K562 (cell line): Measurements from ENCODE around the gene ZBTB8A. TPM values are rescaled to one million over a fixed set of nuclear protein-coding genes. Genes with fewer than 3 reads are reported as not detected.
"Not testable (repeated sequence)": the region's sequence is repeated elsewhere in the genome, so short reads cannot be mapped to it uniquely, and the experiment has no call there.

Experiments used
- ATAC-seq: fragments of 200-7000 bp; cut with Tn5 transposase; 3 replicates; pipeline ENCODE4 v1.9.1; 2020; ENCODE audit warnings: moderate library complexity
- BruUV-seq: library from RNA; stranded (reverse); fragments of 400-500 nt; replicated peaks from 2 replicates; lab custom pipeline; 2021; lab: Mats Ljungman, UMichigan
- CTCF ChIA-PET: fragments of 300-600 bp; formaldehyde crosslinking; extraction: SDS; loops from one replicate; lab custom pipeline; 2021; ENCODE audit warnings: low intra/inter-chr PET ratio; lab: Yijun Ruan, JAX
- POLR2A ChIA-PET: fragments of 300-600, 350-650 bp; sonication (Branson Sonifier 250); formaldehyde crosslinking; extraction: SDS; loops from one replicate; lab custom pipeline; 2021; ENCODE audit warnings: antibody characterized with exemption, inconsistent platforms; lab: Yijun Ruan, JAX
- DNase-seq, 4 experiments: peaks; one replicate each; pipeline versions ENCODE4 v3.0.0 to v3.0.0-alpha.2; 2011 to 2018; ENCODE audit warnings: low spot score in 3 of 4, mixed read lengths in 3 of 4; ENCODE audit errors: extremely low read depth in 1 of 4
- FAIRE-seq: peaks from 2 replicates; lab custom pipeline; 2011; peaks lifted over from hg19 to GRCh38; lab: Jason Lieb, UNC
- H2AFZ ChIP-seq: 2 replicates; pipeline ENCODE4 v1.6.0; 2011; ENCODE audit warnings: low read depth, low read length, control low read depth, inconsistent platforms
- H3K27ac ChIP-seq: fragments of 200-600 bp; 3 replicates; pipeline ENCODE4 v1.8.0; 2011; ENCODE audit warnings: low read depth, mild to moderate bottlenecking, control low read depth, inconsistent platforms, low read length, moderate library complexity, mixed read lengths; ENCODE audit errors: extremely low read depth
- H3K27me3 ChIP-seq, 2 experiments: fragments of 300-600 bp in 1 of 2; 2 replicates in 1 of 2; 3 replicates in 1 of 2; pipeline versions ENCODE4 v1.6.0 to v1.8.0; 2011; ENCODE audit warnings: inconsistent platforms in 2 of 2, low read length in 2 of 2, mild to moderate bottlenecking in 1 of 2, mixed read lengths in 1 of 2, moderate library complexity in 1 of 2; ENCODE audit not compliant: control insufficient read depth in 2 of 2, insufficient read depth in 2 of 2
- H3K36me3 ChIP-seq: fragments of 300-600 bp; 3 replicates; pipeline ENCODE4 v1.8.0; 2011; ENCODE audit warnings: mild to moderate bottlenecking, low read length, inconsistent platforms; ENCODE audit not compliant: control insufficient read depth, insufficient read depth
- H3K4me1 ChIP-seq, 2 experiments: fragments of 200-600 bp in 1 of 2; replicated peaks in 1 of 2; 2 replicates in 1 of 2; 3 replicates in 1 of 2; pipeline versions ENCODE4 v1.5.1 to v1.8.0; 2011; ENCODE audit warnings: inconsistent platforms in 2 of 2, low read length in 2 of 2, mild to moderate bottlenecking in 1 of 2, mixed read lengths in 1 of 2, moderate library complexity in 1 of 2; ENCODE audit not compliant: control insufficient read depth in 2 of 2, insufficient read depth in 2 of 2
- H3K4me2 ChIP-seq: 2 replicates; pipeline ENCODE4 v1.6.1; 2011; ENCODE audit warnings: low read length, control low read depth, inconsistent platforms, mixed read lengths; ENCODE audit not compliant: insufficient read depth
- H3K4me3 ChIP-seq: fragments of 200-600 bp; sonication (generic), shearing (Covaris generic); 2 replicates; pipeline ENCODE4 v1.5.1; 2016; ENCODE audit warnings: control low read depth, inconsistent platforms
- H3K79me2 ChIP-seq: fragments of 200-600 bp; 3 replicates; pipeline ENCODE4 v1.8.0; 2011; ENCODE audit warnings: low read length, inconsistent platforms; ENCODE audit not compliant: control insufficient read depth, insufficient read depth
- H3K9ac ChIP-seq, 2 experiments: 2 replicates each; pipeline versions ENCODE4 v1.6.0 to v1.6.1; 2011; ENCODE audit warnings: low read depth in 2 of 2, low read length in 2 of 2, control low read depth in 1 of 2, inconsistent platforms in 1 of 2, mild to moderate bottlenecking in 1 of 2, mixed read lengths in 1 of 2; ENCODE audit not compliant: insufficient read depth in 1 of 2
- H3K9me1 ChIP-seq: one replicate; pipeline ENCODE4 v1.6.0; 2011; ENCODE audit warnings: inconsistent platforms, mild to moderate bottlenecking, low read length, moderate library complexity; ENCODE audit not compliant: control insufficient read depth, insufficient read depth
- H3K9me3 ChIP-seq: replicated peaks from 2 replicates; pipeline ENCODE4 v1.5.1; 2011; ENCODE audit warnings: low read depth, low read length, inconsistent platforms; ENCODE audit not compliant: control insufficient read depth, insufficient read depth
- H4K20me1 ChIP-seq: replicated peaks from 2 replicates; pipeline ENCODE4 v1.6.1; 2011; ENCODE audit warnings: low read length, inconsistent platforms, mixed read lengths; ENCODE audit not compliant: control insufficient read depth, insufficient read depth
- ARID1B ChIP-seq: fragments of 450-650 bp; IDR thresholded peaks from 2 replicates; pipeline ENCODE4 v1.6.1; 2016; ENCODE audit warnings: antibody characterized with exemption, mild to moderate bottlenecking, inconsistent platforms
- CBFA2T2 ChIP-seq: fragments of 450-650 bp; conservative IDR thresholded peaks from 2 replicates; pipeline ENCODE4 v1.6.1; 2017; ENCODE audit warnings: mild to moderate bottlenecking
- CBFA2T3 ChIP-seq: fragments of 450-650 bp; IDR thresholded peaks from 2 replicates; pipeline ENCODE4 v1.6.1; 2017
- CEBPB ChIP-seq: fragments of 450-650 bp; IDR thresholded peaks from 2 replicates; pipeline ENCODE4 v1.6.1; 2016; ENCODE audit warnings: missing genetic modification characterization, missing compliant biosample characterization
- GTF2E2 ChIP-seq: fragments of 200-800 bp; sonication (Bioruptor generic); IDR thresholded peaks from 2 replicates; pipeline ENCODE4 v1.6.1; 2016; ENCODE audit warnings: missing genetic modification characterization, missing compliant biosample characterization
- HDAC8 ChIP-seq: fragments of 450-650 bp; IDR thresholded peaks from 2 replicates; pipeline ENCODE4 v1.6.1; 2016; ENCODE audit warnings: mild to moderate bottlenecking, missing genetic modification characterization, moderate library complexity, missing compliant biosample characterization
- SMARCA5 ChIP-seq: fragments of 450-650 bp; IDR thresholded peaks from 2 replicates; pipeline ENCODE4 v1.6.1; 2016
- TCF3 ChIP-seq: sonication (generic); formaldehyde crosslinking; IDR thresholded peaks from 2 replicates; pipeline ENCODE4 v1.4.0; 2020; ENCODE audit warnings: mild to moderate bottlenecking, missing genetic modification reagents
- TFAP4 ChIP-seq: sonication (generic); formaldehyde crosslinking; IDR thresholded peaks from 2 replicates; pipeline ENCODE4 v1.8.0; 2022; ENCODE audit warnings: missing genetic modification reagents, mild to moderate bottlenecking, moderate library complexity, borderline replicate concordance
- THRA ChIP-seq: fragments of 450-650 bp; IDR thresholded peaks from 2 replicates; pipeline ENCODE4 v1.6.1; 2017; ENCODE audit warnings: mild to moderate bottlenecking, moderate library complexity
- U2AF1 ChIP-seq: fragments of 200-400 bp; formaldehyde crosslinking; optimal IDR thresholded peaks from 2 replicates; pipeline ENCODE3; 2017; ENCODE audit warnings: mild to moderate bottlenecking, low read depth, low read length, moderate library complexity
- ZNF280B ChIP-seq: fragments of 250-450 bp; sonication (Bioruptor Pico); IDR thresholded peaks from 2 replicates; pipeline ENCODE4 v1.5.1; 2021; ENCODE audit warnings: mild to moderate bottlenecking
- WGBS: fragments of 100-300 bp; shearing (Covaris generic); methylation state at CpG from one replicate; pipeline ENCODE4 v1.1.6; 2016; ENCODE audit warnings: low coverage, mixed read lengths; ENCODE audit not compliant: insufficient coverage; ENCODE audit errors: missing lambda C conversion rate; 5-methylcytosine and 5-hydroxymethylcytosine counted together
- in situ Hi-C: fragments of 300-500 bp; cut with MboI; formaldehyde crosslinking; loops from 4 replicates; pipeline ENCODE4 v1.15.0; 2018; ENCODE audit warnings: inconsistent platforms, mixed read lengths
- intact Hi-C: fragments of 100-400 bp; cut with micrococcal nuclease; formaldehyde crosslinking; loops from 2 replicates; pipeline ENCODE4 v1.14.2; 2022
- polyA plus RNA-seq, 8 experiments: library from polyadenylated mRNA; depleted of rRNA in 4 of 8; stranded (reverse) in 5 of 8; unstranded in 3 of 8; fragments of >200 nt; fragmentation: Nextera tagmentation in 2 of 8; fragmentation: Illumina TruSeq in 1 of 8; extraction: Ambion mirVana in 2 of 8; extraction: Trizol in 1 of 8; gene quantifications; 2 replicates each; pipeline versions ENCODE4 v1.2.1 to v1.2.3, GENCODE V29; 2011 to 2014; ENCODE audit warnings: inconsistent platforms in 1 of 8, missing spikeins in 1 of 8
- total RNA-seq, 7 experiments: library from RNA; depleted of rRNA in 6 of 7; stranded (reverse); fragments of >200 nt in 6 of 7; fragmentation: Illumina TruSeq in 2 of 7; extraction: Trizol in 2 of 7; gene quantifications; 2 replicates each; pipeline versions ENCODE4 v1.2.1 to v1.2.3, GENCODE V29; 2011 to 2021; ENCODE audit warnings: low replicate concordance in 1 of 7

The ZBTB8A gene
- total and polyA plus RNA-seq, 9 of the 15 experiments (the other 6 are each of a cell fraction or from before 2014, with no cell fraction given), result 0.01 to 0.64 (median 0.09) TPM

GRCh38 chr1:32528550-32528949 lies 10.7 kb upstream of the ZBTB8A start:
- H2AFZ ChIP-seq, H3K9me3 ChIP-seq, H3K4me3 ChIP-seq, FAIRE-seq, DNase-seq, ATAC-seq, H3K4me1 ChIP-seq, in situ Hi-C loops, H3K36me3 ChIP-seq, H3K27ac ChIP-seq, BruUV-seq, H3K9me1 ChIP-seq, H3K4me2 ChIP-seq, H3K9ac ChIP-seq, CTCF ChIA-PET, H4K20me1 ChIP-seq, H3K79me2 ChIP-seq: not testable (repeated sequence)
- TF ChIP-seq CEBPB (tag), result peak; percentile 55
- intact Hi-C loops, result loop anchor here (10.0 kb wide), 2 partner anchors 166 to 556 kb away; partner anchors contain the start of gene AZIN2
- H3K27me3 ChIP-seq, result peaks cover 10 to 19% of the 10 kb centered on the region in 2 experiments
- 13% methylated on average over 10 of the region's 10 CpGs for WGBS
- POLR2A ChIA-PET, result interaction anchor here (0.6 kb wide), 1 partner anchor 15 kb away, joined by 3 read pairs; no protein-coding TSS in a partner anchor

- H2AFZ ChIP-seq, result no peak overlapping the region
- CTCF ChIA-PET, result no interaction called here
- no TSS peak for BruUV-seq
- no peak overlapping the region for H3K9ac ChIP-seq
- H3K4me1 ChIP-seq, result peaks cover 0 to 9% of the 10 kb centered on the region in 2 experiments; a peak in 3 of 5 replicates
- no peak for FAIRE-seq
- WGBS, result 16% methylated on average over 4 of the region's 4 CpGs
- H3K36me3 ChIP-seq, result no peaks in the 10 kb centered on the region
- peaks cover 22 to 27% of the 10 kb centered on the region in 2 experiments; a peak in 4 of 5 replicates for H3K27me3 ChIP-seq
- in situ Hi-C loops (no loop called here), intact Hi-C loops (no loop called here)
- H3K4me3 ChIP-seq, result no peak overlapping the region
- POLR2A ChIA-PET, result interaction anchor here (0.7 to 1.3 kb wide), 3 partner anchors 13 to 18 kb away, joined by 3 to 5 read pairs (median 3); no protein-coding TSS in a partner anchor
- no peaks in the 10 kb centered on the region for H3K9me1 ChIP-seq
- no peak overlapping the region for H3K4me2 ChIP-seq
- ATAC-seq, result no peak
- H3K27ac ChIP-seq, result no peak overlapping the region
- DNase-seq, result peak in 1 of 4 experiments; percentile 20
- H3K9me3 ChIP-seq, result no peaks in the 10 kb centered on the region
- H4K20me1 ChIP-seq, result no peaks in the 10 kb centered on the region
- H3K79me2 ChIP-seq, result no peaks in the 10 kb centered on the region
- peak; percentile 64 for TF ChIP-seq CBFA2T3
- TF ChIP-seq GTF2E2 (tag), result no peak
- no peak for TF ChIP-seq TFAP4 (CRISPR knock-in tag)
- no peak for TF ChIP-seq THRA
- TF ChIP-seq CBFA2T2, result peak; percentile 32; the same call in 1 of the 2 replicates
- peak; percentile 75 for TF ChIP-seq TCF3 (CRISPR knock-in tag)
- no peak for TF ChIP-seq ZNF280B (CRISPR knock-in tag)
- TF ChIP-seq SMARCA5, result no peak
- TF ChIP-seq ARID1B, result 0 out of 2 replicates have a peak, but pooled peaks have one; percentile 31
- TF ChIP-seq U2AF1, result no peak
- no peak for TF ChIP-seq HDAC8 (tag)
Observed at GRCh38 chr1:32533792-32534327, 5.4 kb upstream of the ZBTB8A start.
